Activated T-cell treated with anti-CD3 and anti-CD28 coated beads, Interleukin-2, amount 50 U/mL, for 48 hours (primary cell): ENCODE results near the gene ADCY4.

Experiments used
- DNase-seq, 2 experiments: peaks; one replicate each; pipeline ENCODE4 v3.0.0-alpha.2; 2020

Gene ADCY4

DNA sequence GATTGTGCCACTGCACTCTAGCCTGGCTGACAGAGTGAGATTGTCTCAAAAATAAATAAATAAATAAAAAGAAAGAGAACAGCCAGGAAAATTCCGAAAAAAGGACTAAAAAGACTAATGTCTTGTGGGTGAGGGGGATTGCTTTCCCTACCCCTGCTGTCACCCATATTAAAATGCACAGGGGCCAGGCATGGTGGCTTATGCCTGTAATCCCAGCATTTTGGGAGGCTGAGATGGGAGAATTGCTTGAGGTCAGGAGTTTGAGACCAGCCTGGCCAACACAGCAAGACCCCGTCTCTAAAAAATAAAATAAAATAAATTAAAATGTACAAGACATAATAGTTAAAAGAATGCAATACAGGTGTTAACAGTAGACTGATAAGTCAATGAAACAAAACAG, 41.3 kb downstream of the ADCY4 start:
- no peak for DNase-seq

DNA sequence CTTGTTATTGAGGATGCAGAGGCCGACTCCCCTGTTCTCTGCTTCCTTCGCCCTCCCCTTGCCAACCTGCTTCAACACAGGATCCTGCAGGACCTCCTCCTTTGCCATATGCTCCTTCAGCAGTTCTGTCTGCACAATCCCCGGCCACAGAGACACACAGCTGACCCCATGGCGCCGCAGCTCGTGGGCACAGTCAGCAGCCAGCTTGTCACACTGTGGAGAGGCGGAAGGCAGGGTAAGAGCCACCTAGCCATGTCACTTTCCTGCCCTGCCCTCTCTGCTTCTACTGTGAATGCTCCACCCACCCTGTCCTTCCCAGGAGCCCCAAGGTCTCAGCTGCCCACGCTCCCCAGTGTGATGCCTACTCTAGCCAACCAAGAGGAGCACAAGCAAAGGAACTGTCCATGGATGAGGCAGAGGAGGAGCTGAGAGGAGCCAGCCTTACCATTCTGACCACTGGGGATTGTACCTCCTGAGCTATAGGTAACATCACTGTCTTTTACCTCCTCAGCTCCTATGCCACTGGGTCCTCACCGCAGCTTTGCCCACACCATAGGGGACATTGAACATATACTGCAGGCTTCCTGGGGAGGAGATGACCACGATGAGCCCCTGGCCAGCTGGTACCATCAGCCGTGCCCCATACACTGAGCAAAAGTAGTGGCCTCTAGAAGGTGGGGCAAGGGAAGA, 42.6 kb downstream of the ADCY4 start:
- DNase-seq: no peak

DNA sequence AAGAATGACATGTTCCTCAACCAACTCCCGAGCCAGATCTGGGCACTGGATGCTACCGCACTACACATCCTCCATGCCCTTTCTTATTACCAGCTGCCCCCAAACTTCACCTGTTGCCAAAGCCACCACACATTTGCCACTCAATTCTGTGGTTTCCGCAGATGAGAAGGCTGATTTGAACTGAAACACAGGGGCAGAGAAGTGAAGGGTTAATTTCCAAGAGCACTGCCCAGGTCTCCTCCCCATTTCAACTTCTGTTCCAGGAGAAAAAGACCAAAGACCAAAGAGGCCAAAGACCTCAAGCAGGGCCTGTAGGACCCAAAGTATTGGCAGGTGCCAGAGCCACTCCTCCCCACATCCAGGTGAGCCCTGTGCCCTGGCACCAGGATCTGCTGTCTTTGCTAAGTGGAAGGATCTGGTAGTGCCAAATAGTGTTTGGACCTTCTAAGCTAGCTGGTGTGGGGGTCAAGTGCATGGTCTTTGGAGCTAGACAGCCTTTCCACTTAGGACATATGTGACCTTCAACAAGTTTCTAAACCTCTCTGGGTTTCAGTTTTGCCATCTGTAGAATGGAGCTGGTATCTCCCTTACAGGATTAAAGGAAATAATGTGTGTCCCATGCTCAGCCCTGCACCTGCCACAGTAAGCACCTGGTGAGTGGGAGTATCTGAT, 43.3 kb downstream of the ADCY4 start:
- DNase-seq: no peak

DNA sequence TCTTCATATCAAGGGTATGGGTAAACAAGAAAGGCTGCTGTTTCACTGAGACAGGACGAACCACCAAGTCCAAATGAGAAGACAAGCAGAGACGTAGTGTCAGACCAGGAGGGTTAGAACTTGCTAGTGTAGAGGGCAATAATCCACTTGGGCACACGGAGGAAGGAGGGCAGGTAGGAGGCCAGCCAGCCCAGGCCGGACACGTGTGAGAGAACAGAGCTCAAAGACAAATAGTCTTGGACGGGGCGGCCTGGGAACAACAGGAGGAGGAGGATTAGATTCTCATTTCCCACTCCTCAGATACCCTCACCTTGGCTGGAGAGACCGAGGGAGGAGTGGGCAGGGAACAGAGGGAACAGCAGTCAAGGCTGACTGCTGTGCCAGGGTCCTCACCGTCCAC, 44.1 kb downstream of the ADCY4 start:
- no peak for DNase-seq

DNA sequence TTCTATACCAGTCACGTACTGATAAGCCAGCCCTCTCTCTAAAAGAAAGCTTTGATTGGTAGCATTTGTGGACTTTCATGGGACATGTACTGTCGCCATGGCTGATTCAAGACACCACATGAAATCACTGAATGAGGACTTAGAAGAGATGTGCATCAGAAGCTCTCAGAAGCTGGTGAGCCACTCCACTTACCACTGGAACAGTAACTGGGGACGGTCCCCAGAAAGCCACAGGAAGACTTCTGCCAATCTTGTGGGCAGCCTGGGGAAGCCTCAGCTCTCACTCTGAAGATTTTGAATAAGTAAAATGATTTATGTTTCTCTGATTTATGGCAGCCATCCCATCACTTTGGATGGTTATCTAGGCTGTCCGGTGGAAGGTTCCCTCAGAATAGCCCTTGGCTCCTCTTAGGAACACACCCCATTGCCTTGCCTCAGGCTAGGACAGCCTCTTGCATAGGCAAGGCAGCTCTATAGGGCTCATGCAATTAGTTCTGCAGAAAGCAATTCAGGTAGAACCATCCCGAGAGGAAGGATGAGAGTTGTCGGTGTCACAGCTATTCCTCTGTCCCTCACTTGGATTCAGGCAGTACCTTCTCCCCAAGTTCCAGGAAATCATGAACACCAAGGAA, 45.1 kb downstream of the ADCY4 start:
- DNase-seq: peak; percentile 75 to 80

DNA sequence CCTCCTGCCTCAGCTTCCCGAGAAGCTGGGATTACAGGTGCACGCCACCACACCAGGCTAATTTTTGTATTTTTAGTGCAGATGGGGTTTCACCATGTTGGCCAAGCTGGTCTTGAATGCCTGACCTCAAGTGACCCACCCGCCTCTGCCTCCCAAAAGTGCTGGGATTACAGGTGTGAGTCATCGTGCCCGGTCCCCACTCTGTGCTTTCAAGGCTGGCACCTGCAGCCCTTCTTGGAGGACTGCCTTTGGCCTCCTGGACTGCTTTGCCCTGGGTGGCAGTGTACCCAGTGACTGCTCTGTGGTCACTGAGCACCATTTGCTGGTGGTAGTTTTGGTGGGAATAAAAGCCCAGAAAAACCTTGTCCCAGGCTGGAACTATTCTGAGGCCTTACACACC, 47.9 kb downstream of the ADCY4 start:
- no peak for DNase-seq

DNA sequence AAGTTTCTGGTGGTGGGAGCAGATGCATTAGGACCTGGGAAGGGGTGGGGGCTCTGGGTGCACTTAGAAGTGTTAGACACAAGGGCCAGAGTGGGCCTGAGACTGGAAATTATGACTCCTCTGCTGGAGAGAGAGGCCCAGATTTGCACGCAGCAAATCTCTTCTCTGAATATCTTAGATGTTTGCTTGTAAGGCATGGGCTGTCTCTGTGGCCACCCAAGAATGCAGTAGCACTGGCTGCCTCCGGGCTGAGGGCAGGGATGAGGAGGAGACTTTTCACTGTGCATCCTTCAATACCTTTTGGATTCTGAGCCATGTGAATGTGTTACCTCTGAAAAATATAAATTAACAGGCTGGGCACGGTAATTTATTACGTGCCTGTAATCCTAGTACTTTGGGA, 49.5 kb downstream of the ADCY4 start:
- no peak for DNase-seq

DNA sequence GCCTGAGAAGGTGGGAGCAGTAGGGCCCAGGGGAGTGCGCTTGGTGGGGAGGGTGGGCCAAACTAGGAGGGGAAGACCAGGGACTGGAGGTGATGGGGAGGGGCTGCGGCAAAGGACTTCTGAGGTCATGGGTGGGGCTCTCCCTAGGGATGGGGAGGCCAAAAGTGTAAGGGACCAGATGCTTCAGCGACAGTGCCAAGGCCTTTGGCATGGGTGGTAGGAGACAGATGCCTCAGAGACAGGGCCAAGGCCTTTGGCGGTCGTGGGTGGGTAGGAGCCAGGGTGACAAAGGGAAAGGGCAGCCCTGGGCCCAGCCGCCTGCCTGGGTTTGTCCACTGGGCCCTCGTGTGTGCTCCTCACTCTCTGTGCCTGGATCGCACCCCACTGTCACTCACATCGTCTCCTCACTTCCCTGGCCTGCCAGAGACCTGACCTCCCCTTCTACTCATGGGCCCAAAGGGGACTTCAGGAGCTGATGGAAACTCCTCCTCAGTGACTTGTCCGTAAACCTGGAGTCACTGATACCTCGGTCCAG, 50.3 kb downstream of the ADCY4 start:
- no peak for DNase-seq

DNA sequence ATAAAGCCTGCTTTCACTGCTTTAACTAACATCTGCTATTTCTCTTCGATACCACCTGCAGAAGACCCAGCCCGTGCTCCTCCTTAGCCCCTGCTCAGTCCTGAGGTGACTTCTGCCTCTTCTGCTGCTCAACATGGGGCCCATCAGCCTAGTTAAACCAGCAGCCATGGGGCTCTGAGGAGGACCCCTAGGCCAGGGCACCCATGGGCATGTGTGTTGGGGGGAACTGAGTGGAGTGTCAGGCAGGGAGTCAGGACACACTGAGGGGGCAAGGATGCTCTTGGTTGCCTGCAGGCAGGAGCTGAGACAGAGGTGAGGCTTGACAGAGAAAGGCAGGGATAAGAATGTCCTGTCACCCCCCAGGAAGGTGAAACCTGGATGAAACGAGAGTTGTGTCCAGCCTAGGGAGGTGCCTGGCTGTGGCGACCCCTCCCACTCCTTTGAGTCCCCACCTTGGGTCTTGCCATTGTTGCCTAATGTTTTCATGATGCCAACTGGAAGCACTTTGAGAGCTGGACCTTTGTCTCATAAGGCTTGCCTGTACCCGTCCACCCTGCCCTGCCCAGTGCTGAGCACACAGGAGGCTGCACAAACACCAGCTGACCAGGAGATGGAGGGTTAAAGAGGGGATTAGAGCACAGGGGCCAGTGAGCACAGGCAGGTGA, 50.9 kb downstream of the ADCY4 start:
- DNase-seq: no peak

DNA sequence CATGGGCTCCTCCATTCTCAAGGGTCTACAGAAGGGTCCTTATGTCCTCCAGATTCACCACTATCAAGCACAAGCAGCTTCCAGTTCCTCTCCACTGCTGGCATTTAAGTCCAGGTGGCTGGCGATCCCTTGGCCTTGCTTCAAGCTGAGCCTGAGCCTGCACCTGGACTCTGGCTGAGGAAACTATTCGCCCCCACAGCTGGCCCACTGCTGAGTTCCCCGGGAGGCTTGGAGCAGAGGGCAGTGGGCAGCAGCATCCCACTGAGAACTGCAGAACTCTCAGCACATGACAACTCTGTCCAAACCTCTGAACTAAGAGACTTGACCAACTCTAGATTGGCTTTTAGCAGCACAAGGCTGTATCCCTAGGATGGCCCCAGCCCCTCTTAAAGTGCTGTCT, 52.1 kb downstream of the ADCY4 start:
- DNase-seq: no peak

DNA sequence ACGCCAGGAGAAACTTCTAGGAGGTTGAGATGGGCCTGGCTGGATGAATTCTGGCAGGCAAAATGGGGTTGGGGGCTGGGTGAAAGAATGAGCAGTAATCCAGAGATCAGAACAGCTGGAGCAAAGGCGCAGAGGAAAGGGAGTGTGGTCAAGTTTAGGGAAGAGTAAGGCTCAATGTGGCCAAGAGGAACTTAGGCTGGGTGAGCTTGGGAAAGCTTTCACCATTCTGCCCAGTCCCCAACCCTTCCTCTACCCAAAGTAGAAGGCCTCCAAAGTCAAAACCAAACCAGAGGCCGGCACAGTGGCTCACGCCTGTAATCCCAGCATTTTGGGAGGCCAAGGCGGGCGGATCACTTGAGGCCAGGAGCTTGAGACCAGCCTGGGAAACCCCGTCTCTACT, 53.2 kb downstream of the ADCY4 start:
- no peak for DNase-seq

DNA sequence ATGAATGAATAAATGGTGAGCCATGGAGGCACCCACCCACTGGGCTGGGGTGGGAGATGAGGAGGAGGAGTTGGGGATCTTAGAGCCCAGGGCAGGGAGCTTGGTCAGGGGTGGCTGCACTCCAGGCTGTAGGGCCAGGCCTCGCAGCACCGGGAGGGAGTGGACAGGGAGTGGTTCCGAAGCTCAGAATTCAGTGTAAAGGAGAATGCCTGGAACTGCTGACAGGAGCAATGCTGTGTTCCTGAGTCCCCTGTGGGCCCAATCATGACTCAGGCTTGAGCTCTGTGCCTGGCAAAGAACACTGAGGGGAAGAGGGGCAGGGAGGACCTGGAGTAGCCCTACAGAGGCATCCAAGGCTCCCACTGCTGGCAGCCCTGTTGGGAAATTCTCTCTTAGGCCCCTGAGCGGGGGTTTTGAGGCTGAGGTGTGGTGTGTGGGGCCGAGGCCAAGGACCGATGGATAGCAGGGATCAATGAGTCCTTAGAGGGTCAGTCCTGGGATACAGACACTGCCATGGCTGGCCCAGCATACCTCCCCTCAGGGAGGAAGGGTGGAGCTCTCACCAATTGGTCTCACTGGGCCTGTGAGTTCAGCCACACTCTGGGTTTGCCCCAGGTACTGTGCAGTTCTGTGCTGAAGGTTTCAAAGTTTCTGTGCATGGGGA, 53.9 kb downstream of the ADCY4 start:
- DNase-seq: no peak

DNA sequence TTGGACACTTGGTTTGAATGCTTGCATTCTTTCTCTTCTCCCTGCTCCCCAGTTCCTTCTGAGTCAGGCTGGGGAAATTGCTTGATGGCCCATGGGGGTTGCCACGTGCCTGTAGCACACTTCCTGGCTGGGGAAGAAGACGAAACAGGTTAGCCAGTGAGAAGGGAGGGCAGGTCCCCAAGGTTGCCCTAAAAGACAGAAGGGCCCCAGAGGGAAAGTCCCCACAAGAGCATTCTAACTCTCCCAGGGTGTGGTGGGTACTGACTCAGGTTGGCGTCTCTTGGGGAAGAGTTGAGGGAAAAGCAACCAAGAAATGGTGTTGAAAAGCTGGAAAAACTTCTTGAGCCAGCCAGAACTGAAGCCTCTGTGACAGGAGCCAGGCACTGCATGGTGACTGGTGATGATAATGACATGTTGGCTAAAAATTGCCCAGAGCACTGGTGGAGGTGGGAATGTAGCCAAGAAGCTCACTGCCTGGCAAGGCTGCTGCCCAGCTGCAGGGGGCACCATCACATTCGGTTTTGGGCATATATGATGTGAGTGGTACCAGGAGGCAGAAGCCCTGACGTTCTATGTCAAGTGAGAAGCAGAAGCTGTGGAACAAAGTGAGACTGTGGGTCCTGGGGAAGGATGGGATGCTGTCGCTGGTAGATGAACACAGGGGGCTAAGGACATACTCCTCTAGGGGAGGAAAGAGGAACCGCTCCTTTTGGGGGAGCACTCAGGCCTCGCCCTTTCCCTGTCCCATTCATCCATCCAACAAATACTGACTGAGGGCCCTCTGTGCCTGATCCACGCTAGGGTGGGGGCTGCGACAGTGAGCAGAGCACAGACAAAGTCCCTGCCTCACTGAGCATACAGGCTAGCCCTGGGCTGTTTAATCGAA, 55.3 kb downstream of the ADCY4 start:
- DNase-seq: peak; percentile 65 to 68

DNA sequence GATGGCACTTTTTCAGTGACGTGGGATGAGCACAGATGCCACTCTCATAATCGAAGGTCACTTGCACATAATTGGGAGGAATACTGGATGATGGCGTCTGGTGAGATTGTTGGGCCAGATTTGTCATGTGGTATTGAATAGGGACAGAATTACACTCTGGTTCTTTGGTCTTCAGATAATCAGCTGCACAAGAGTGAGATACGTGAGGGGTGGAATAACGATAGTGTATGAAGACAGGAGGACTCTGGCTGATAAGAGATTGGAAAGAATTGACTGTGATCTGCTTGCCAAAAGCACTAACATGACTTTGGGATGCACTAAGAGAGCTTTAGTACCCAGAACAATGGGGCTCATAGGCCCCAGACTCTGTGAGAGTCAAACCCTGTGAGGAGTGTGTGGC, 56.4 kb downstream of the ADCY4 start:
- DNase-seq: no peak

DNA sequence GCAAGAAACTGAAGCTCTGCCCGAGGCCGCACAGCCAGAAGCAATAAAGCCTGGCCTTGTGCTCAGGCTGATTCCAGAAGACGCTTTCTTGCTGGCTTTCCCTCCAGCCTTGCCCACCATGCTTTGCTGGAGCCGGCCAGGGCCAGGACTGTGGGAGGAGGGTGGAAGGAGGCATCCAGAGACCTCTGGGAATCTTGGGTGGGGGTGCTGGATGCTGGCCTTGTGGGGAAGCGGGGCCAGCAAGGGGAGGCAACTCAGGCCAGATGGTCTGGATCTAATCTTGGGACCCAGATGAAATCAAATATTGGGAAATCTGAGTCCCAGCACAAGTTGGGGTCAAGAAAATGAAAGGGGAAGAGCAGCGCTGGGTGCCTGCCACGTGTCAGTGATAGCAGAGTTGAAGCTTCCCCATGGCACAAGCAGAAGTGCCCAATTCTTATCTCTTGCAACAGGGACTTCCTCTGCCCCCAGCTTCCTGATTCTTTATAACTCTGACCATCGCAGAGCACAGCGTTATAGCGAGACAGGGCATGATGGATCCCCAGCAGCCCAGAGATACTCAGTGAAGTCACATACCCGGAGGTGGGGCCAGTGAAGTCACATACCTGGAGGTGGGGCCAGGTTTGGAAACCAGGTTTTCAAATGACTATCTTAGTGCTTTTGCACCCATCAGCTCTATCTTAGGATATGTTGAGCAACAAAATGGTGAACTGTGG, 57.1 kb downstream of the ADCY4 start:
- DNase-seq: peak in 1 of 2 experiments; percentile 39

DNA sequence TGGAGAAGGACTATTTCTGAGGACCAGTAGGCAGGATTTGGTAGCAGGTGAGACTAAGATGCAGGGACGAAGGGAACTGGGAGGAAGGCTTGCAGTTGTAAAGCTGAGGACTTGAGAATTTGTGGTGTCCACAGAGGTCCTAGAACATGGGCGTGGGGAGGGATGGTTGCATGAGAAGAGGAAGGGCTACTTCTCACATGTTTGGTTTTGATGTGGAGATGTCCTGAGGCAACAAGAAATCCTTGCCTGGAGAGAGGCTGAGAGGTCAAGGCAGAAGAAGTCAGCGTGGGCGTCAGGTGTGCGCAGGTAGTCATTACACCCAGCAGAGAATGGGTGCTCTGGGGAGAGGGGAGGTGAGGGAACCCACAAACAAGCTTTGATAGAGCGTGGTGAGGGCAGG, 57.8 kb downstream of the ADCY4 start:
- DNase-seq: no peak

DNA sequence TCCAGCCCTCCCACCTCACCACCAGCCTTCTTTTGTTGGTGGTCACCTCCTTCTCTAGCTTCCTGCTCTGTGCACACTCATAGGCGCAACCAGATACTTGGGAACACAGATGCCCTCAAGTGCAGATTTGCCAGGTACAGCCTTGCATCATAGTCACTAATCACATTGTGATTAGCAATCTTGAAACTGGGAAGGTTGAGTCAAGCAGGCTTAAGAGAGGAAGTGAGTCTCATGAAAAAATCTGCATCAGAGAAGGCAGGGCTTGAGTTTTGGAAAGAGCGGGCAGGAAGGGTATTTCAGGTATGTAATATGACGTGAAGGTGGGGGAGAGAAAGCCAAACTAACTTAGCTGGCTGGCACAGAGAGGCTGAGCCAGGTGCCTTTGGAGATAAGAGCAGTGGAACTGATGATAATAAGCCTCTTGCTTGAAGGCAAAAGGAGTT, 60.7 kb downstream of the ADCY4 start:
- peak; percentile 61 to 67 for DNase-seq

DNA sequence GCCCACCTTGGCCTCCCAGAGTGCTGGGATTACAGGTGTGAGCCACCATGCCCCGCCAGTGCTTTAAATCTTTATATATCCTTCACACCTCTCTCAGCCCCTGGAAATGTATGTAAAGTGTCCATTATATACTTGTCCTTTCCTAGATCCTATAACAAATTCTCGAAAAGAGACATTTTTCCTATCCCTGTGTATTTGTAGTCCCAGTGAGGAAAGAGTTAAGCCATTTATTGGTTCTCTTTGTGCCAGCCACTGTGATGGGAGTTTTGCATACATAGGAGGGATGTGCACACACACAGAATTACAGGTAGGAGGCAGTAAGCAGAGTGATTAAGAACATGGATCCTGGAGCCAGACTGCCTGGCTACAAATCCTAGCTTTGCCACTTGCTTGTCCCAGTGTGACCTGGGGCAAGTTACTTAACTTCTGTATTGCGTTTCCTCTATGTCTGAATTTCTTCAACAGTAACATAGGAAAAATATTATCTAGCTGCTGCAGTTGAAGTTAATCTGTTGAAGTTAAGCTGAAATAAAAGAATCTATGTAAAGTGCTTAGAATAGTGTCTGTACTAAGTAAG, 61.4 kb downstream of the ADCY4 start:
- DNase-seq: no peak

DNA sequence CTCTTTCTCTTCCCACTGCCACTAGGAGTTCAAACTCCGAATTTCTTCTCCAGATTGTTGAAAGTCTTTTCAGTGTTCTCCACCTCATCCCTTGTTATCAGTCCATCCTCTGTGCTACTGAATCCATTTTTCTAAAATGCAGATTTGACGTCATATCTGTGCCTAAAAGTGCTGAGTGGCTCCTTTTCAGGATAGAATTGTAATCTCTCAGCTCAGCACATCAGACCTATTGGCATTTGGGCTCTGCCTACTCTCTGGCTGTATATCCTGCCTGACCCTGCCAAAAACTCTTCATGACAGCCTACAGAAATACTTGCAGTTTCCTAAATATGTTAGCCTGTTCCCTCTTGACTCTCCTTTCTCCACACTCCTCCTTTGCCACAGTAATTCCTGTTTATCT, 62.4 kb downstream of the ADCY4 start:
- DNase-seq: no peak

DNA sequence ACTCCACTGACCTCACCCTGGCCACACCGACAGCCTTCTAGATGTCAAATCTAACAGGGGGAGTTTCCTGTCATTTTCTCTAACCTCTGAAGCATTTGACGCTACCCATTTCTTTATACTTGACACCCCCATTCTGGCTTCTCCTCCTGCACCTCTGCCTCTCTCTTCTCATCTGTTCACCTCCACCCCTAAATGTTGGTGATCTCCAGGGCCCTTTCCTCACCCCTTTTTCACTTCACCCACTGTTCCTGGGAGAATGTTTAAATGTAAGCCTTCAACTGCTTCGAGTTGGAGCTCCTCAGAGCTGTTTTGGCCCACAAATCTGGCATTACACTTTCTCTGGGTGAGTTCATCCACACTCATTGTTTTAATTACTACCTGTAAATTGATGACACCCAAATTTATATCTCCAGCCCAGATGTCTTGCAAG, 63.0 kb downstream of the ADCY4 start:
- no peak for DNase-seq
